Ishikawa (cell line): ENCODE measurements around the gene CADM2.

Experiments
- EP300 ChIP-seq: IDR thresholded peaks from 2 replicates; pipeline ENCODE4 v1.6.1; 2012; ENCODE audit warnings: borderline replicate concordance
- RAD21 ChIP-seq: IDR thresholded peaks from 2 replicates; pipeline ENCODE4 v1.6.1; 2012; ENCODE audit warnings: low read depth
- TEAD4 ChIP-seq: IDR thresholded peaks from 2 replicates; pipeline ENCODE4 v1.6.1; 2012
- YY1 ChIP-seq: IDR thresholded peaks from 2 replicates; pipeline ENCODE4 v1.6.1; 2012; ENCODE audit warnings: low read depth
- ZBTB7A ChIP-seq: IDR thresholded peaks from 2 replicates; pipeline ENCODE4 v1.6.1; 2012; ENCODE audit warnings: low read depth

DNA sequence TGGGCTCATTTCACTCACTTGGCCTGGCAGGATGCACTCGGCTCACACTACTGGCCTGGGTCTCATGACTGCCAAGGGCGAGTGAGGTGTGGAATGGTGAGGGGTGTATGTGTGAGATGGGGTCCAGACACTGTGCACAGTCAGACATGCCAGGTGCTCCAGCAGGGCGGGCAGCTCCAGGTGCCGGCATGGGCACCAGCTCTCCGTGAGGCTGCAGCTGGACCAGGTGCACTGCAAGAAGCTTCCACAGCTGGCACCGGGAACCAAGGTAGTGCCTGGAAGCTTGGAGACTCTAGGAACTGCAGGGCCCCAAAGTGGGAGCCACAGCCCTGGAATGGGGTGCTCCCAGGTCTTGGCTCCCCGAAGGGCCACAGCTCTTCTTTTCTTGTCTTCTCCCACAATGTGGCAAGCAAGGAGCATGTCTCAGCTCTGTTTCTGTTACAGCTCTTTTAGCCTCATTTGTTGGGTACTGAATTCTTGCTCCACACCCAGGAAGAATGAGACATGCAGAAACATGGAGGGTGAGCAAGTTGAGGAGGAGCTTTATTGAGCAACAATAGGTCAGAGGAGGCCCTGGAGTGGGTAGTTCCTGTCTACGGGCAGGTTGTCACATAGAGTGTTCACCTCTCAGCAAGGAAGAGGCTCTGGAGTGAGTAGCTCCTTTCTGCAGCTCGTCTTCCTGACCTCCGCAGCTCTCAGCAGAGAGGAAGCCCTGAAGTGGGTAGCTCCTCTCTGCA lies 762.8 kb downstream of the CADM2 start:
- TF ChIP-seq TEAD4 (no peak), YY1 (no peak), ZBTB7A (no peak), EP300 (no peak), RAD21 (no peak)
